K562 (cell line): ENCODE data around the gene C17orf113. TPM values are rescaled to one million over a fixed set of nuclear protein-coding genes. Genes with fewer than 3 reads are reported as not detected.

Source experiments
- BHLHE40 ChIP-seq: IDR thresholded peaks from 2 replicates; pipeline ENCODE4 v1.6.1; 2011; ENCODE audit warnings: low read length, improper control_type of control experiment
- CBFA2T3 ChIP-seq: fragments of 450-650 bp; IDR thresholded peaks from 2 replicates; pipeline ENCODE4 v1.6.1; 2017
- E2F6 ChIP-seq, 2 experiments: IDR thresholded peaks; 2 replicates each; pipeline ENCODE4 v1.6.1; 2011; ENCODE audit warnings: borderline replicate concordance in 1 of 2, control low read depth in 1 of 2, low read depth in 1 of 2, low read length in 1 of 2, mild to moderate bottlenecking in 1 of 2, mixed read lengths in 1 of 2, moderate library complexity in 1 of 2; ENCODE audit not compliant: insufficient read depth in 1 of 2, insufficient read length in 1 of 2, poor library complexity in 1 of 2, severe bottlenecking in 1 of 2; ENCODE audit errors: extremely low read depth in 1 of 2
- FOSL1 ChIP-seq: fragments of 200-800 bp; sonication (Bioruptor generic); conservative IDR thresholded peaks from 2 replicates; pipeline ENCODE4 v1.6.1; 2016; ENCODE audit warnings: missing genetic modification characterization, missing compliant biosample characterization
- GATAD2B ChIP-seq: fragments of 450-650 bp; IDR thresholded peaks from 2 replicates; pipeline ENCODE4 v1.6.1; 2017; ENCODE audit warnings: mild to moderate bottlenecking, borderline replicate concordance
- HNRNPH1 ChIP-seq: fragments of 200-400 bp; formaldehyde crosslinking; optimal IDR thresholded peaks from 2 replicates; pipeline ENCODE3; 2017; ENCODE audit warnings: low read depth, mild to moderate bottlenecking, low read length, moderate library complexity
- ILF3 ChIP-seq: fragments of 450-650 bp; IDR thresholded peaks from 2 replicates; pipeline ENCODE4 v1.6.1; 2018; ENCODE audit warnings: antibody characterized with exemption, mild to moderate bottlenecking, moderate library complexity, borderline replicate concordance
- KDM5B ChIP-seq: fragments of 200-600 bp; sonication (generic); IDR thresholded peaks from 2 replicates; pipeline ENCODE4 v1.6.1; 2012; ENCODE audit warnings: low read depth, mild to moderate bottlenecking, moderate library complexity, low read length, control low read depth, inconsistent platforms; ENCODE audit not compliant: insufficient replicate concordance
- MTA3 ChIP-seq: fragments of 450-650 bp; formaldehyde crosslinking; IDR thresholded peaks from 2 replicates; pipeline ENCODE4 v1.6.1; 2017; ENCODE audit warnings: mild to moderate bottlenecking, borderline replicate concordance
- NELFE ChIP-seq: IDR thresholded peaks from 2 replicates; pipeline ENCODE4 v1.6.1; 2011; ENCODE audit warnings: mild to moderate bottlenecking; ENCODE audit not compliant: insufficient read depth, insufficient read length
- NR2C1 ChIP-seq, 2 experiments: fragments of 450-650 bp; IDR thresholded peaks; 2 replicates each; pipeline ENCODE4 v1.6.1; 2017; ENCODE audit warnings: mild to moderate bottlenecking in 2 of 2, antibody characterized with exemption in 1 of 2, inconsistent platforms in 1 of 2, missing compliant biosample characterization in 1 of 2, missing genetic modification characterization in 1 of 2
- PYGO2 ChIP-seq: fragments of 450-650 bp; IDR thresholded peaks from 2 replicates; pipeline ENCODE4 v1.6.1; 2016; ENCODE audit warnings: mild to moderate bottlenecking, missing genetic modification characterization, moderate library complexity, missing compliant biosample characterization
- RBM25 ChIP-seq: fragments of 200-400 bp; formaldehyde crosslinking; IDR thresholded peaks from 2 replicates; pipeline ENCODE4 v1.6.1; 2018; ENCODE audit warnings: low read length, low read depth, moderate library complexity; ENCODE audit not compliant: severe bottlenecking
- RBM34 ChIP-seq: fragments of 200-400 bp; formaldehyde crosslinking; IDR thresholded peaks from 2 replicates; pipeline ENCODE4 v1.6.1; 2018; ENCODE audit warnings: low read length, borderline replicate concordance; ENCODE audit not compliant: insufficient read depth
- SNIP1 ChIP-seq: fragments of 450-650 bp; IDR thresholded peaks from 2 replicates; pipeline ENCODE4 v1.7.1; 2017; ENCODE audit warnings: low read depth, mild to moderate bottlenecking
- SUPT5H ChIP-seq: fragments of 450-650 bp; IDR thresholded peaks from 2 replicates; pipeline ENCODE4 v1.6.1; 2016
- TBP ChIP-seq: optimal IDR thresholded peaks from 2 replicates; pipeline ENCODE3; 2011; ENCODE audit warnings: low read depth, low read length, improper control_type of control experiment
- TEAD1 ChIP-seq, 2 experiments: fragments of 450-650 bp in 1 of 2; sonication (generic) in 1 of 2; formaldehyde crosslinking; IDR thresholded peaks; 2 replicates each; pipeline versions ENCODE4 v1.4.0 to v1.8.0; 2020 to 2022; ENCODE audit warnings: mild to moderate bottlenecking in 2 of 2, missing genetic modification reagents in 1 of 2
- TEAD4 ChIP-seq, 2 experiments: sonication (generic) in 1 of 2; formaldehyde crosslinking in 1 of 2; IDR thresholded peaks; 2 replicates each; pipeline versions ENCODE4 v1.6.1 to v1.8.0; 2012 to 2022; ENCODE audit warnings: borderline replicate concordance in 1 of 2, inconsistent platforms in 1 of 2, low read length in 1 of 2, mild to moderate bottlenecking in 1 of 2, missing genetic modification reagents in 1 of 2
- ZNF57 ChIP-seq: fragments of 450-650 bp; formaldehyde crosslinking; IDR thresholded peaks from 2 replicates; pipeline ENCODE4 v1.4.0; 2020; ENCODE audit warnings: mild to moderate bottlenecking, moderate library complexity
- ZNF696 ChIP-seq: fragments of 250-450 bp; sonication (Bioruptor Pico); conservative IDR thresholded peaks from 2 replicates; pipeline ENCODE4 v1.4.0; 2020; ENCODE audit warnings: mild to moderate bottlenecking, moderate library complexity
- polyA plus RNA-seq, 8 experiments: library from polyadenylated mRNA; depleted of rRNA in 4 of 8; stranded (reverse) in 5 of 8; unstranded in 3 of 8; fragments of >200 nt; fragmentation: Nextera tagmentation in 2 of 8; fragmentation: Illumina TruSeq in 1 of 8; extraction: Ambion mirVana in 2 of 8; extraction: Trizol in 1 of 8; gene quantifications; 2 replicates each; pipeline versions ENCODE4 v1.2.1 to v1.2.3, GENCODE V29; 2011 to 2014; ENCODE audit warnings: inconsistent platforms in 1 of 8, missing spikeins in 1 of 8
- total RNA-seq, 7 experiments: library from RNA; depleted of rRNA in 6 of 7; stranded (reverse); fragments of >200 nt in 6 of 7; fragmentation: Illumina TruSeq in 2 of 7; extraction: Trizol in 2 of 7; gene quantifications; 2 replicates each; pipeline versions ENCODE4 v1.2.1 to v1.2.3, GENCODE V29; 2011 to 2021; ENCODE audit warnings: low replicate concordance in 1 of 7
- TF ChIP-seq, protein P1 (sequence below): sonication (generic); formaldehyde crosslinking; IDR thresholded peaks from 2 replicates; pipeline ENCODE4 v1.8.1; 2022; ENCODE audit warnings: missing genetic modification reagents
- TF ChIP-seq, protein P2 (sequence below): sonication (generic); formaldehyde crosslinking; IDR thresholded peaks from 2 replicates; pipeline ENCODE4 v1.8.0; 2022; ENCODE audit warnings: missing genetic modification reagents, mild to moderate bottlenecking, moderate library complexity, borderline replicate concordance
- TF ChIP-seq, protein P3 (sequence below): fragments of 250-450 bp; sonication (Bioruptor Pico); IDR thresholded peaks from 2 replicates; pipeline ENCODE4 v1.8.0; 2021; ENCODE audit warnings: borderline replicate concordance, mild to moderate bottlenecking, moderate library complexity; ENCODE audit not compliant: poor library complexity, severe bottlenecking

The C17orf113 gene
- total and polyA plus RNA-seq, 9 of the 15 experiments (the other 6 are each of a cell fraction or from before 2014, with no cell fraction given): 0.10 to 1.2 (median 0.31) TPM

GRCh38 chr17:42090964-42091790 is 40.8 kb upstream of the C17orf113 start (continued):
- TF ChIP-seq RBM25: no peak
- no peak for TF ChIP-seq TEAD4 (IDR thresholded peaks at IDR 0.05; ENCODE audit: low read length)
- TF ChIP-seq TEAD4 (CRISPR knock-in tag; IDR thresholded peaks at IDR 0.05; ENCODE audit: borderline replicate concordance): no peak
- no peak for TF ChIP-seq HNRNPH1
- TF ChIP-seq TBP: no peak
- no peak for TF ChIP-seq BHLHE40
- no peak for TF ChIP-seq SUPT5H
- TF ChIP-seq NR2C1 (IDR thresholded peaks at IDR 0.05): no peak
- no peak for TF ChIP-seq NR2C1 (tag; IDR thresholded peaks at IDR 0.05)
- TF ChIP-seq, protein P1, sequence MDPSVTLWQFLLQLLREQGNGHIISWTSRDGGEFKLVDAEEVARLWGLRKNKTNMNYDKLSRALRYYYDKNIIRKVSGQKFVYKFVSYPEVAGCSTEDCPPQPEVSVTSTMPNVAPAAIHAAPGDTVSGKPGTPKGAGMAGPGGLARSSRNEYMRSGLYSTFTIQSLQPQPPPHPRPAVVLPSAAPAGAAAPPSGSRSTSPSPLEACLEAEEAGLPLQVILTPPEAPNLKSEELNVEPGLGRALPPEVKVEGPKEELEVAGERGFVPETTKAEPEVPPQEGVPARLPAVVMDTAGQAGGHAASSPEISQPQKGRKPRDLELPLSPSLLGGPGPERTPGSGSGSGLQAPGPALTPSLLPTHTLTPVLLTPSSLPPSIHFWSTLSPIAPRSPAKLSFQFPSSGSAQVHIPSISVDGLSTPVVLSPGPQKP: no peak
- no peak for TF ChIP-seq ILF3
- TF ChIP-seq KDM5B: no peak
- peak in 1 of 2 experiments; percentile 21 for TF ChIP-seq E2F6 (IDR thresholded peaks at IDR 0.05; ENCODE audit: borderline replicate concordance in 1 of 2, extremely low read depth in 1 of 2, insufficient read depth in 1 of 2, insufficient read length in 1 of 2, low read depth in 1 of 2, low read length in 1 of 2, poor library complexity in 1 of 2, severe bottlenecking in 1 of 2)
- TF ChIP-seq, protein P2, sequence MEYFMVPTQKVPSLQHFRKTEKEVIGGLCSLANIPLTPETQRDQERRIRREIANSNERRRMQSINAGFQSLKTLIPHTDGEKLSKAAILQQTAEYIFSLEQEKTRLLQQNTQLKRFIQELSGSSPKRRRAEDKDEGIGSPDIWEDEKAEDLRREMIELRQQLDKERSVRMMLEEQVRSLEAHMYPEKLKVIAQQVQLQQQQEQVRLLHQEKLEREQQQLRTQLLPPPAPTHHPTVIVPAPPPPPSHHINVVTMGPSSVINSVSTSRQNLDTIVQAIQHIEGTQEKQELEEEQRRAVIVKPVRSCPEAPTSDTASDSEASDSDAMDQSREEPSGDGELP: peak; percentile 33; the same call in 1 of the 2 replicates
- TF ChIP-seq TEAD1 (CRISPR knock-in tag; IDR thresholded peaks at IDR 0.05): no peak
- TF ChIP-seq CBFA2T3: peak; percentile 6; the same call in 1 of the 2 replicates
- no peak for TF ChIP-seq NELFE
- TF ChIP-seq ZNF57 (CRISPR knock-in tag): no peak
- no peak for TF ChIP-seq SNIP1
- TF ChIP-seq FOSL1 (tag): no peak
- TF ChIP-seq GATAD2B: no peak
- no peak for TF ChIP-seq RBM34
- TF ChIP-seq MTA3: 0 out of 2 replicates have a peak, but pooled peaks have one; percentile 37
- TF ChIP-seq PYGO2: no peak
- no peak for TF ChIP-seq ZNF696 (CRISPR knock-in tag)
- TF ChIP-seq, protein P3, sequence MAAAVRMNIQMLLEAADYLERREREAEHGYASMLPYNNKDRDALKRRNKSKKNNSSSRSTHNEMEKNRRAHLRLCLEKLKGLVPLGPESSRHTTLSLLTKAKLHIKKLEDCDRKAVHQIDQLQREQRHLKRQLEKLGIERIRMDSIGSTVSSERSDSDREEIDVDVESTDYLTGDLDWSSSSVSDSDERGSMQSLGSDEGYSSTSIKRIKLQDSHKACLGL (CRISPR knock-in tag): no peak
